PC-3 (cell line): Measurements from ENCODE around the gene SKOR1. TPM values are rescaled to one million over a fixed set of nuclear protein-coding genes. Genes with fewer than 3 reads are reported as not detected.

Source experiments
- ATAC-seq: fragments of 200-7000 bp; cut with Tn5 transposase; 2 replicates; pipeline ENCODE4 v1.9.1; 2020; ENCODE audit warnings: mild to moderate bottlenecking, moderate library complexity
- BruUV-seq: library from RNA; stranded (reverse); fragments of 400-500 nt; replicated peaks from 2 replicates; lab custom pipeline; 2021; lab: Mats Ljungman, UMichigan
- CTCF ChIA-PET: fragments of 300-600 bp; sonication (Branson Sonifier 250); formaldehyde crosslinking; loops from one replicate; lab custom pipeline; 2022; ENCODE audit warnings: antibody characterized with exemption; lab: Charles Lee
- POLR2A ChIA-PET: fragments of 300-600 bp; sonication (Branson Sonifier 250); formaldehyde crosslinking; loops from one replicate; lab custom pipeline; 2022; ENCODE audit warnings: antibody characterized with exemption; ENCODE audit not compliant: unreplicated experiment; lab: Charles Lee
- DNase-seq: peaks from one replicate; pipeline ENCODE4 v3.0.0-alpha.2; 2015
- H2AFZ ChIP-seq: fragments of 300-600 bp; sonication (generic); 2 replicates; pipeline ENCODE4 v1.6.0; 2016; ENCODE audit warnings: antibody characterized with exemption, low read length
- H3F3A ChIP-seq: fragments of 300-600 bp; sonication (generic); one replicate; pipeline ENCODE4 v1.6.0; 2017; ENCODE audit warnings: antibody characterized with exemption, low read length, control low read depth, mild to moderate bottlenecking; ENCODE audit not compliant: unreplicated experiment
- H3K27ac ChIP-seq: fragments of 300-600 bp; sonication (generic); 2 replicates; pipeline ENCODE4 v1.5.1; 2016; ENCODE audit warnings: mild to moderate bottlenecking, low read length
- H3K27me3 ChIP-seq: fragments of 300-600 bp; sonication (generic); 2 replicates; pipeline ENCODE4 v1.6.1; 2016; ENCODE audit warnings: low read length, mixed read lengths
- H3K36me3 ChIP-seq: fragments of 300-600 bp; sonication (generic); 2 replicates; pipeline ENCODE4 v1.6.1; 2016; ENCODE audit warnings: low read depth, mixed run types, low read length, mixed read lengths
- H3K4me1 ChIP-seq: fragments of 300-600 bp; sonication (generic); 2 replicates; pipeline ENCODE4 v1.5.1; 2016; ENCODE audit warnings: low read length; ENCODE audit not compliant: insufficient read depth
- H3K4me2 ChIP-seq: fragments of 300-600 bp; sonication (generic); 2 replicates; pipeline ENCODE4 v1.6.0; 2016; ENCODE audit warnings: low read length
- H3K4me3 ChIP-seq: fragments of 300-600 bp; sonication (generic); 2 replicates; pipeline ENCODE4 v1.5.1; 2016; ENCODE audit warnings: mild to moderate bottlenecking, low read length, mixed read lengths
- H3K79me2 ChIP-seq: fragments of 300-600 bp; sonication (generic); 2 replicates; pipeline ENCODE4 v1.6.1; 2017; ENCODE audit warnings: low read length, mixed read lengths
- H3K9ac ChIP-seq: fragments of 300-600 bp; sonication (generic); 2 replicates; pipeline ENCODE4 v1.6.0; 2016; ENCODE audit warnings: mild to moderate bottlenecking, low read length
- H3K9me2 ChIP-seq: fragments of 300-600 bp; sonication (generic); replicated peaks from 2 replicates; pipeline ENCODE4 v1.6.1; 2016; ENCODE audit warnings: mixed run types, low read length, mixed read lengths
- H3K9me3 ChIP-seq: fragments of 300-600 bp; sonication (generic); 2 replicates; pipeline ENCODE4 v1.6.1; 2016; ENCODE audit warnings: low read length, mixed read lengths
- H4K20me1 ChIP-seq: fragments of 300-600 bp; sonication (generic); 2 replicates; pipeline ENCODE4 v1.6.1; 2016; ENCODE audit warnings: low read length, mixed read lengths
- EZH2 ChIP-seq: fragments of 300-600 bp; sonication (generic); IDR thresholded peaks from one replicate; pipeline ENCODE4 v1.6.1; 2017; ENCODE audit warnings: antibody characterized with exemption, mild to moderate bottlenecking, low read length; ENCODE audit not compliant: unreplicated experiment
- EZH2phosphoT487 ChIP-seq: fragments of 300-600 bp; sonication (generic); IDR thresholded peaks from 2 replicates; pipeline ENCODE4 v1.6.1; 2018; ENCODE audit warnings: mild to moderate bottlenecking, antibody characterized with exemption, low read length, borderline replicate concordance
- intact Hi-C: fragments of 100-400 bp; cut with micrococcal nuclease; formaldehyde crosslinking; loops from 2 replicates; pipeline ENCODE4 v1.9.0; 2023
- total RNA-seq: library from RNA; depleted of rRNA; stranded (reverse); fragments of >200 nt; gene quantifications from 2 replicates; pipeline ENCODE4 v1.2.3, GENCODE V29; 2014
- TF ChIP-seq, protein P1 (sequence below): fragments of 300-600 bp; sonication (generic); conservative IDR thresholded peaks from 2 replicates; pipeline ENCODE4 v1.5.1; 2017; ENCODE audit warnings: antibody characterized with exemption, low read depth, mild to moderate bottlenecking, low read length

Gene SKOR1
- total RNA-seq, 1 experiment from 2014 or later = 0.11 TPM

DNA sequence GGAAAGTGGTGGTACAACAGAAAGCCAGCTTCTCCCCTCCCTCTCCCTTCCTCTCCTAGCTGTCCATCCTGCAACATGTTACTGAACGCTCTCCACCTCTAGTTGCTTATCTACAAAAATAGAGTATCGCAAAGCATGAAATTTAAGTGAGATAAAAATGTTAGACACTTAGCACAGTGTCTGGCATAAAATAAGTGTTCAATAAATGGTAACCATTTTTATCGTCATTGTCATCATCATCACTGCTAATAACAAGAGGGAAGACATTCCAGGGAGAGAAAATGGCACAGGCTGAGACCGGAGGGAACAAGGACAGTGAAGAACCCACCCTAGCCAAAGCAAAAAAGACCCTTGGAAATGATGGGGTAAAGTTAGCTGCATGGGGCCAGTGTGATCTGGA lies 38.7 kb upstream of the SKOR1 start:
- H3K9ac ChIP-seq = no peak overlapping the region
- H3K27ac ChIP-seq = no peak overlapping the region
- no peaks in the 10 kb centered on the region for H3K27me3 ChIP-seq
- no peak overlapping the region for H2AFZ ChIP-seq
- no peaks in the 10 kb centered on the region for H3F3A ChIP-seq
- ATAC-seq (no peak), DNase-seq (no peak)
- H3K4me3 ChIP-seq = no peak overlapping the region
- no peak overlapping the region for H3K4me2 ChIP-seq
- H3K9me2 ChIP-seq = no peaks in the 10 kb centered on the region
- no peaks in the 10 kb centered on the region for H4K20me1 ChIP-seq
- no peaks in the 10 kb centered on the region for H3K79me2 ChIP-seq
- TF ChIP-seq, protein P1, sequence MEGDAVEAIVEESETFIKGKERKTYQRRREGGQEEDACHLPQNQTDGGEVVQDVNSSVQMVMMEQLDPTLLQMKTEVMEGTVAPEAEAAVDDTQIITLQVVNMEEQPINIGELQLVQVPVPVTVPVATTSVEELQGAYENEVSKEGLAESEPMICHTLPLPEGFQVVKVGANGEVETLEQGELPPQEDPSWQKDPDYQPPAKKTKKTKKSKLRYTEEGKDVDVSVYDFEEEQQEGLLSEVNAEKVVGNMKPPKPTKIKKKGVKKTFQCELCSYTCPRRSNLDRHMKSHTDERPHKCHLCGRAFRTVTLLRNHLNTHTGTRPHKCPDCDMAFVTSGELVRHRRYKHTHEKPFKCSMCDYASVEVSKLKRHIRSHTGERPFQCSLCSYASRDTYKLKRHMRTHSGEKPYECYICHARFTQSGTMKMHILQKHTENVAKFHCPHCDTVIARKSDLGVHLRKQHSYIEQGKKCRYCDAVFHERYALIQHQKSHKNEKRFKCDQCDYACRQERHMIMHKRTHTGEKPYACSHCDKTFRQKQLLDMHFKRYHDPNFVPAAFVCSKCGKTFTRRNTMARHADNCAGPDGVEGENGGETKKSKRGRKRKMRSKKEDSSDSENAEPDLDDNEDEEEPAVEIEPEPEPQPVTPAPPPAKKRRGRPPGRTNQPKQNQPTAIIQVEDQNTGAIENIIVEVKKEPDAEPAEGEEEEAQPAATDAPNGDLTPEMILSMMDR = no peak
- TF ChIP-seq EZH2 = no peak
- no peak for TF ChIP-seq EZH2phosphoT487
- intact Hi-C loops = no loop called here
- BruUV-seq = no TSS peak
- H3K9me3 ChIP-seq = no peaks in the 10 kb centered on the region
- H3K4me1 ChIP-seq = peaks cover under 1% of the 10 kb centered on the region; the same call in 1 of the 2 replicates
- POLR2A ChIA-PET = no interaction called here
- CTCF ChIA-PET = no interaction called here
- no peaks in the 10 kb centered on the region for H3K36me3 ChIP-seq

DNA sequence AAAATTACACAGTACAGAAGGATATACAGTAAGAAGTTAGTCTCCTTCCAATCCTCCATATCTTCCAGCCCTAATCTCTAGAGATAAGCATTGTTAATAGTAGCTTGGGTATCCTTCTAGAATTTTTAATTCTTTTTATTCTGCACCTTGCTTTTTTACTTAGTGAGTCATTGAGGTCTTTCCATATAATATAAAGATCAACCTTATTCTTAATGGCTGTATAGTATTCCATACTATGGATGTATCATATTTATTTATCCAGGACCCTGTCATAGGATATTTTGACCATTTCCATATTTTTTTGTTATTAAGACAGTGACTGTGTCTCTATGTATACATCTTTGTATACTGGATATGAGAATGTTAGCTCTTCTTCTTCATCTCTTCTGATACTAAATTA lies 36.3 kb upstream of the SKOR1 start:
- peaks cover 17% of the 10 kb centered on the region for H3K4me1 ChIP-seq
- H3F3A ChIP-seq = no peaks in the 10 kb centered on the region
- no peaks in the 10 kb centered on the region for H3K9me2 ChIP-seq
- peaks cover 6% of the 10 kb centered on the region; the same call in 1 of the 2 replicates for H4K20me1 ChIP-seq
- BruUV-seq = no TSS peak
- H3K4me3 ChIP-seq = no peak overlapping the region
- CTCF ChIA-PET = no interaction called here
- intact Hi-C loops = no loop called here
- TF ChIP-seq EZH2 (no peak), EZH2phosphoT487 (no peak)
- TF ChIP-seq, protein P1 = no peak
- ATAC-seq (no peak), DNase-seq (no peak)
- no peak overlapping the region for H3K27ac ChIP-seq
- no peak overlapping the region for H2AFZ ChIP-seq
- no peaks in the 10 kb centered on the region for H3K27me3 ChIP-seq
- no peaks in the 10 kb centered on the region for H3K79me2 ChIP-seq
- H3K36me3 ChIP-seq = no peaks in the 10 kb centered on the region
- H3K9me3 ChIP-seq = no peaks in the 10 kb centered on the region
- POLR2A ChIA-PET = no interaction called here
- no peak overlapping the region for H3K9ac ChIP-seq
- no peak overlapping the region for H3K4me2 ChIP-seq

DNA sequence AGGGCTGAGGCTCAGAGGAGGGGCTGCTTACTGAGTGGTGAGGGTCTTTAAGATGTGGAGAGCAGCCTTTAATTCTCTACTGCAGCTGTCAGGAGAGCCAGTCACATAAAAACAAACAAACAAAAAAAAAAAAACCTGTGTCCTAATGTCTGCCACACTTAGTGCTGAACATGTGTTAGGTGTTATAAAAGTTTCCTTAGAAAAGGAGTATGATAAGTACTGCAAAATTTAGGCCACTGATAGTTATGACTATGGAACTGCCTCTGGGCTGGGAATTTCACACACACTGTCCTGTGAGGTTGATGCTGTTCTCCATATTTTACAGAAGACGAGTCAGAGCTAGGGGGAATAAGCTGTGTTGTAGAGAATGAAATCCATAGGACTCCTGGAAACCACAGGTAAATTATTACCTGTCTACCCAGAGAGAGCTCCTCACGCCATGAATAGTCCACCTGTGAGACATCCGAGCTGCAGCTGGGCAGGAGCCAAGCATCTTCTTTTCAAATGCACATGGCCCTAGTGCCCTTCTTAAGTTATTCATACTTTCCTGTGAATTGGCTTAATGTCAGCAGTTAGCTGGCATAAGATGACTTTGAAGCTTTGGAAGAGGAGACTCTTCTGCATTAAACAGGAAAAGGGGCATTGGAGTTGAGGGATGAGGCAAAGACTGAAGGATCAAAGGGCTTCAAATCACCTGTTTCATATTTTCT lies 34.5 kb upstream of the SKOR1 start:
- Histone ChIP-seq H4K20me1 (peaks cover 6% of the 10 kb centered on the region; the same call in 1 of the 2 replicates), H3K27ac (no peak overlapping the region), H3K9me3 (no peaks in the 10 kb centered on the region), H3K4me1 (peaks cover 17% of the 10 kb centered on the region), H3K79me2 (no peaks in the 10 kb centered on the region), H2AFZ (no peak overlapping the region), H3K27me3 (no peaks in the 10 kb centered on the region), H3K9ac (no peak overlapping the region), H3F3A (no peaks in the 10 kb centered on the region), H3K36me3 (no peaks in the 10 kb centered on the region), H3K4me3 (no peak overlapping the region), H3K4me2 (no peak overlapping the region), H3K9me2 (no peaks in the 10 kb centered on the region)
- TF ChIP-seq EZH2phosphoT487 (no peak), EZH2 (no peak)
- TF ChIP-seq, protein P1 = no peak
- no TSS peak for BruUV-seq
- ATAC-seq (no peak), DNase-seq (peak; percentile 1)
- POLR2A ChIA-PET = no interaction called here
- intact Hi-C loops = no loop called here
- CTCF ChIA-PET = no interaction called here
